ENCODE measurements around the gene CLIC1. TPM values are rescaled to one million over a fixed set of nuclear protein-coding genes. Genes with fewer than 3 reads are reported as not detected.

The CLIC1 gene
- total and polyA plus RNA-seq, 7 donors, result 20.6 to 85.9 (median 37.5) TPM

GRCh38 chr6:31706599-31706998 is 29.7 kb downstream of the CLIC1 start, which contains the start of gene LY6G6F:
TSS of gene LY6G6F (plus strand) at chr6:31706866. CDS start at chr6:31706907, 41 bp downstream.
- intact Hi-C loops (cut with DNase I), result no loop called here
- ATAC-seq, result no peak
- no peak for TF ChIP-seq CTCF (IDR thresholded peaks at IDR 0.05)

GRCh38 chr6:31705931-31706330 is 30.4 kb downstream of the CLIC1 start:
- no peak for TF ChIP-seq CTCF (IDR thresholded peaks at IDR 0.05)
- ATAC-seq, result no peak
- Histone ChIP-seq H3K27me3 (ENCODE audit: insufficient read depth in 3 of 3, low read length in 2 of 3) (no peaks in the 10 kb centered on the region), H3K4me1 (peaks cover 18% of the 10 kb centered on the region), H3K4me3 (no peak overlapping the region), H3K36me3 (ENCODE audit: insufficient read depth in 1 of 2, low read depth in 1 of 2) (peaks cover 0 to 6% of the 10 kb centered on the region in 2 donors), H3K27ac (no peak overlapping the region), H3K9me3 (no peaks in the 10 kb centered on the region)
- no peak for DNase-seq
- 82 to 90% (median 87%) methylated on average over 6 of the region's 6 CpGs for WGBS, 3 donors
- intact Hi-C loops (cut with DNase I), result no loop called here

More at GRCh38 chr6:31706599-31706998, 29.7 kb downstream of the CLIC1 start, which contains the start of gene LY6G6F:
- no peak within 1 kb of the TSS for H3K4me3 ChIP-seq
- no peaks in the 10 kb centered on the region for H3K36me3 ChIP-seq (ENCODE audit: insufficient read depth in 1 of 2, low read depth in 1 of 2)
- peaks cover 12% of the 10 kb centered on the region for H3K4me1 ChIP-seq
- no peaks in the 10 kb centered on the region for H3K27me3 ChIP-seq (ENCODE audit: insufficient read depth in 3 of 3, low read length in 2 of 3)
- no peaks in the 10 kb centered on the region for H3K9me3 ChIP-seq
- DNase-seq, result no peak
- WGBS, 3 donors, result 32 to 57% (median 46%) methylated on average over 3 of the region's 3 CpGs
- H3K27ac ChIP-seq, result no peak within 1 kb of the TSS

GRCh38 chr6:31702819-31703716 is 33.3 kb downstream of the CLIC1 start, which contains the start of gene ABHD16A:
TSS of gene ABHD16A (minus strand) at chr6:31703324. CDS start at chr6:31703281, 43 bp downstream.
- peak; percentile 9 for TF ChIP-seq CTCF (IDR thresholded peaks at IDR 0.05)
- intact Hi-C loops (cut with DNase I), result no loop called here
- ATAC-seq, result peak; percentile 96 to 97 (median 96)
- peak within 1 kb of the TSS; percentile 78 for H3K4me3 ChIP-seq
- H3K27me3 ChIP-seq (ENCODE audit: insufficient read depth in 3 of 3, low read length in 2 of 3), result no peaks in the 10 kb centered on the region
- DNase-seq, result peak; percentile 99
- WGBS, 3 donors, result 1% methylated on average over 54 of the region's 54 CpGs
- H3K4me1 ChIP-seq, result peaks cover 28% of the 10 kb centered on the region
- peak within 1 kb of the TSS; percentile 98 for H3K27ac ChIP-seq
- no peaks in the 10 kb centered on the region for H3K9me3 ChIP-seq
- H3K36me3 ChIP-seq (ENCODE audit: insufficient read depth in 1 of 2, low read depth in 1 of 2), result peaks cover 0 to 34% of the 10 kb centered on the region in 2 donors

- H3K36me3 ChIP-seq (ENCODE audit: insufficient read depth in 1 of 2, low read depth in 1 of 2), result peaks cover 0 to 40% of the 10 kb centered on the region in 2 donors
- no peaks in the 10 kb centered on the region for H3K9me3 ChIP-seq
- intact Hi-C loops (cut with DNase I), result no loop called here
- peak overlapping the region; percentile 98 for H3K27ac ChIP-seq
- ATAC-seq (peak in 3 of 4 donors; percentile 0 to 12 (median 0)), DNase-seq (no peak)
- 0 to 1% (median 0%) methylated on average over 10 of the region's 10 CpGs for WGBS, 3 donors
- peak overlapping the region; percentile 78 for H3K4me3 ChIP-seq
- peaks cover 32% of the 10 kb centered on the region for H3K4me1 ChIP-seq
- H3K27me3 ChIP-seq (ENCODE audit: insufficient read depth in 3 of 3, low read length in 2 of 3), result no peaks in the 10 kb centered on the region
- no peak for TF ChIP-seq CTCF (IDR thresholded peaks at IDR 0.05)
Measured at GRCh38 chr6:31702405-31702818, 33.9 kb downstream of the CLIC1 start.
